HEK293T (cell line): ENCODE measurements around the gene SLC38A4.

ENCODE experiments used
- HDGF ChIP-seq: fragments of 450-650 bp; IDR thresholded peaks from 2 replicates; pipeline ENCODE4 v1.6.1; 2017; ENCODE audit warnings: antibody characterized with exemption, borderline replicate concordance
- SUZ12 ChIP-seq: fragments of 450-650 bp; IDR thresholded peaks from 2 replicates; pipeline ENCODE4 v1.6.1; 2016; ENCODE audit warnings: mild to moderate bottlenecking

DNA sequence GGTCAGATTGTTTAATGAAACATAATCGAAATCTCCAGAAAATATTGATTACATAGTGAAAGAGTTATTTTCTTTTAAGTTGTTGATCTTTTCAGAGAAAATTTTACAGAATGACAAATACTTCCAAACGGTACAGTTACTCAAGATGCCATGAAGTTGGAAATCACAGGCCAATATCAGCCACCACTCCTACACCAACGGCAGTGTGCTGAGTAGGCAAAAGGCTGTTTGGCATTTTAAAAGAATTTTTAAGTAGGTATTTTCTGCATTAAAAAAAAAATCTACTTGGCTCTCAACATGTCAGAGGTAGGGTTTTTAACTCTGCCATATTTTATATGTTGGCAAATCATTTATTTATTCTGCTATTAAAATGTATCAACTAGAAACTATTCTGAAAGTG is 21.7 kb downstream of the SLC38A4 start:
- TF ChIP-seq SUZ12 = no peak
- no peak for TF ChIP-seq HDGF
